Loucy (cell line): ENCODE measurements around the gene PLTP.

Experiments
- CTCF ChIP-seq: fragments of 200-600 bp; sonication (generic); conservative IDR thresholded peaks from 2 replicates; pipeline ENCODE4 v1.5.1; 2014; ENCODE audit warnings: mild to moderate bottlenecking, antibody characterized with exemption, low read length
- EZH2phosphoT487 ChIP-seq: fragments of 200-600 bp; IDR thresholded peaks from 2 replicates; pipeline ENCODE4 v1.6.1; 2018; ENCODE audit warnings: antibody characterized with exemption, mild to moderate bottlenecking, moderate library complexity, borderline replicate concordance

GRCh38 chr20:45882469-45883099, 29.4 kb downstream of the PLTP start:
- no peak for TF ChIP-seq CTCF
- no peak for TF ChIP-seq EZH2phosphoT487
